ENCODE results near the gene EIF2AK3. TPM values are rescaled to one million over a fixed set of nuclear protein-coding genes. Genes with fewer than 3 reads are reported as not detected.

Gene EIF2AK3
- total RNA-seq, 1 experiment from 2014 or later, result 19.3 TPM

DNA sequence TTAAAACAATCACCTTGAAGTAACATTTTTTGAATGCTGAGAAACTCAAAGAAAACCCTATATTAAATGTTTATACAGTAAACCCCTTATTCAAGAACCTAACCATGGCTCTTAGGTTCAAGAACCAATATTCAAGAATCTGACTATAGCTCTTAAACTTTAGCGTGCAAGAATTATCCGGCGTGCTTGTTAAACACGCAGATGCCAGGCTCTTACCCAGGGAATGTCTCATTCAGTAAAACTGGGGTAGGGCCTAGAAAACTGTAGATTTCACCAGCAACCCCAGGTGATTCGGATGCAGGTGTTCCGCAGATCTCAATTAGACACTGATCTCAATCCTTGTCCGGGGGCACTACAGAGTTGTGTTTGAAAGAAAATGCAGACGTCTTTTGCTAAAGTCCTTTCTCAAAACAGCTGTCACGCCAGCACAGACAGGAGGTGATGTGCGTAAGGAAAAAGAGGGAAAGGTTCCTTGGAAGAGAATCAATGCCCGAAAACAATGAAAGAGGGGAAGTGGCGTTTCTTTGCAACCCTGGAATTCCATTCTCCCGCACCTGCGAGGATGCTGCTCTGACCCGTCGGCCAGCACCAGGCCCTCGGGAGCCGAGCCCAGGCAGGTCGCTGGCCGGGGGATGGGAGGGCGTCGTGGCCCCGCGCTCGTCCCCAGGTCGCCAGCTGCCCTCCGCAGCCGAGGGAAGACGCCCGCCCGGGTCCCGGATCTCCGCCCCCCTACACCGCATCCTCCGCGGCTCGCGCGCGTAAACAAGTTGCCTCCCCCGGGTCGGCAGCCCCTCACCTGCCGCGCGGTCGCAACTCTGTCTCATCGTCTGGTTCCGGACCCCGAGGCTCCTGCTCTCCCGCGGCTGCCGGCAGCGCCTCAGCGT lies 851 bp downstream of the EIF2AK3 start:
- peaks cover 18% of the 10 kb centered on the region for H3K4me1 ChIP-seq (ENCODE audit: insufficient read depth, low read length)
- Mint-ChIP-seq H3K36me3 (ENCODE audit: insufficient read depth in 1 of 3, low read depth in 3 of 3) (no peaks in the 10 kb centered on the region), H3K9me3 (no peaks in the 10 kb centered on the region), H3K27me3 (ENCODE audit: low read depth) (no peaks in the 10 kb centered on the region), H3K4me3 (peak overlapping the region in 1 of 2 experiments; percentile 95; a peak in 3 of 5 replicates), H3K4me1 (peaks cover 35 to 38% of the 10 kb centered on the region in 2 experiments), H3K27ac (peak overlapping the region; percentile 89 to 91 (median 91); a peak in 6 of 7 replicates)
- no peak overlapping the region; the same call in 1 of the 2 replicates for H2BK15ac ChIP-seq (ENCODE audit: low read depth, low read length)
- no peaks in the 10 kb centered on the region for H3K9me3 ChIP-seq (ENCODE audit: control insufficient read depth, low read depth, low read length)
- H2AFZ ChIP-seq (ENCODE audit: low read length), result no peak overlapping the region
- no peaks in the 10 kb centered on the region for H4K20me1 ChIP-seq (ENCODE audit: control insufficient read depth, insufficient read depth, insufficient read length)
- no peak overlapping the region for H3K56ac ChIP-seq (ENCODE audit: insufficient read length, low read depth, low read length)
- no peak overlapping the region for H4K91ac ChIP-seq (ENCODE audit: insufficient read length, low read depth, low read length)
- no CpG with 5 or more reads among the region's 54 CpGs for WGBS (ENCODE audit: extremely low coverage, insufficient read length, low lambda C conversion rate)
- H2BK20ac ChIP-seq (ENCODE audit: low read depth, low read length, poor library complexity, severe bottlenecking), result no peak overlapping the region
- no peak overlapping the region for H2BK5ac ChIP-seq (ENCODE audit: insufficient read length, low read length)
- peak overlapping the region; percentile 96 for H3K4me2 ChIP-seq (ENCODE audit: insufficient read depth, insufficient read length, low read length)
- H3K23me2 ChIP-seq (ENCODE audit: insufficient read length, low read depth, low read length, poor library complexity, severe bottlenecking), result peaks cover 8% of the 10 kb centered on the region
- H3K79me2 ChIP-seq (ENCODE audit: insufficient read depth, low read length), result peaks cover 6% of the 10 kb centered on the region; the same call in 1 of the 2 replicates
- no peak overlapping the region for H2BK12ac ChIP-seq (ENCODE audit: insufficient read length, low read depth, low read length)
- peak; percentile 45 for DNase-seq
- no peak overlapping the region for H4K5ac ChIP-seq (ENCODE audit: insufficient read length, low read depth, low read length)
- no peak overlapping the region for H3K23ac ChIP-seq (ENCODE audit: insufficient read length, low read depth, low read length)
- peak overlapping the region; percentile 87 for H3K18ac ChIP-seq (ENCODE audit: insufficient read length, low read depth, low read length)
- peak overlapping the region; percentile 97 for H3K14ac ChIP-seq (ENCODE audit: insufficient read depth, low read length)
- peak overlapping the region; percentile 5 for H3K27ac ChIP-seq (ENCODE audit: insufficient read length, low read depth, low read length)
- H3K4ac ChIP-seq (ENCODE audit: low read depth, low read length), result no peak overlapping the region
- peak overlapping the region; percentile 85 for H3K9ac ChIP-seq (ENCODE audit: extremely low read depth, insufficient read length, low read length)
- no peaks in the 10 kb centered on the region for H3K27me3 ChIP-seq (ENCODE audit: insufficient read depth, low read length)
- TF ChIP-seq, protein P1, sequence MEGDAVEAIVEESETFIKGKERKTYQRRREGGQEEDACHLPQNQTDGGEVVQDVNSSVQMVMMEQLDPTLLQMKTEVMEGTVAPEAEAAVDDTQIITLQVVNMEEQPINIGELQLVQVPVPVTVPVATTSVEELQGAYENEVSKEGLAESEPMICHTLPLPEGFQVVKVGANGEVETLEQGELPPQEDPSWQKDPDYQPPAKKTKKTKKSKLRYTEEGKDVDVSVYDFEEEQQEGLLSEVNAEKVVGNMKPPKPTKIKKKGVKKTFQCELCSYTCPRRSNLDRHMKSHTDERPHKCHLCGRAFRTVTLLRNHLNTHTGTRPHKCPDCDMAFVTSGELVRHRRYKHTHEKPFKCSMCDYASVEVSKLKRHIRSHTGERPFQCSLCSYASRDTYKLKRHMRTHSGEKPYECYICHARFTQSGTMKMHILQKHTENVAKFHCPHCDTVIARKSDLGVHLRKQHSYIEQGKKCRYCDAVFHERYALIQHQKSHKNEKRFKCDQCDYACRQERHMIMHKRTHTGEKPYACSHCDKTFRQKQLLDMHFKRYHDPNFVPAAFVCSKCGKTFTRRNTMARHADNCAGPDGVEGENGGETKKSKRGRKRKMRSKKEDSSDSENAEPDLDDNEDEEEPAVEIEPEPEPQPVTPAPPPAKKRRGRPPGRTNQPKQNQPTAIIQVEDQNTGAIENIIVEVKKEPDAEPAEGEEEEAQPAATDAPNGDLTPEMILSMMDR (conservative IDR thresholded peaks at IDR 0.05), result no peak
- no peak overlapping the region for H4K8ac ChIP-seq (replicated peaks; ENCODE audit: insufficient read length, low read depth, low read length)
- H3T11ph ChIP-seq (ENCODE audit: low read length), result no peak overlapping the region
- no peak overlapping the region for H2BK120ac ChIP-seq (ENCODE audit: low read depth, low read length, poor library complexity, severe bottlenecking)
- no peaks in the 10 kb centered on the region for H3K79me1 ChIP-seq (ENCODE audit: insufficient read depth, low read depth, low read length, poor library complexity, severe bottlenecking)
- no peak overlapping the region for H2AK5ac ChIP-seq (ENCODE audit: insufficient read length, low read length)
